Erythroblast (primary cell): ENCODE results near the gene SWT1.

ENCODE experiments used
- GATA1 ChIP-seq: IDR thresholded peaks from 2 replicates; pipeline ENCODE4 v1.6.1; 2011; ENCODE audit warnings: low read depth, mild to moderate bottlenecking, control low read depth, low read length, moderate library complexity
- POLR2A ChIP-seq: IDR thresholded peaks from 2 replicates; pipeline ENCODE4 v1.6.1; 2011; ENCODE audit warnings: mild to moderate bottlenecking, low read length

DNA sequence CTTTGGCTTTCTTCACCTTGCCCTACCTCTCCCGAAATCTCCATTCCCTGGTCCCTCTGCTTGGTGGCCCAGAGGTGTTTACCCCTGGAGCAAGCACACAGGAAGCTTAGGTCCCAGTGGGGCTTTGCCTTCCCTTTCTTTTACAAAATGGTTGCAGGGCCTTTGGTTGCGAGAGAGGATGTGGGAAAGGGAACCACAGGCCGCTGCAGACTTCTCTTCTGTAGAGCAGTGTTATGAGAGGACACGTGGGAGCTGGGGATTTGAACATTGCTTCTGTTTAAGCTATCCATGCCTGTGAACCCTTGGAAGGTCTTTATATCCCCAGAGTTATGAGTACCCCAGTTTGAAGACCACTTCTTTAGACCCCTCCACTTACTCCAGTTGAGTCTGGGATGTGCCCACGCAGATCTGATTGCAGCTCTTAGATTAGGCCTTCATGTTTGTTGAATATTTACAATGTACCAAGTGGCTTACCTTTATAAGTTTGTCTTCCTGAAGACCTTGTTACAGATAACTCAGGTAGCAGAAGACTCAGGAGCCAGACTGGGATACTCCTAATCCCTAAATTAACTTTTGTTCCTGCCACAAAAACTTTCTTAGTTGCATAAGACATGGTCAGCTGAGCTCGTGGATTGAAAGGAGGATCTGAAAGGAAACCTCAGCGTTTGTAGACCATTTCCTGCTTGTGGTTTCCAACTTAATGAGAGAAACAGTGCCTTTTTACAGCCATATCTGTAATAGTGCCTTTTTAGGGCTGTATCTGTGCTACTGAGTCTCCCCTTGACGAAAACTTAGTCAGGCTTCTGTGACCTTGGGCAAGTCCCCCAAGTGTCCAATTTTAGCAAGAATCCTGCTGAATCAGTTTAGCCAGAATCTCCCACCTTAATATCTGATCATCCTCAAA lies 182.0 kb downstream of the SWT1 start:
- TF ChIP-seq POLR2A (no peak), GATA1 (no peak)
